Ishikawa (cell line): ENCODE measurements around the gene CCDC106.

ENCODE experiments used
- CEBPB ChIP-seq: IDR thresholded peaks from 2 replicates; pipeline ENCODE4 v1.6.1; 2012
- CREB1 ChIP-seq: IDR thresholded peaks from 2 replicates; pipeline ENCODE4 v1.6.1; 2012; ENCODE audit warnings: low read depth
- EGR1 ChIP-seq: IDR thresholded peaks from 2 replicates; pipeline ENCODE4 v1.6.1; 2012
- EP300 ChIP-seq: IDR thresholded peaks from 2 replicates; pipeline ENCODE4 v1.6.1; 2012; ENCODE audit warnings: borderline replicate concordance
- FOXM1 ChIP-seq: IDR thresholded peaks from 2 replicates; pipeline ENCODE4 v1.6.1; 2012; ENCODE audit warnings: low read depth, borderline replicate concordance
- NFIC ChIP-seq: IDR thresholded peaks from 2 replicates; pipeline ENCODE4 v1.6.1; 2012
- RAD21 ChIP-seq: IDR thresholded peaks from 2 replicates; pipeline ENCODE4 v1.6.1; 2012; ENCODE audit warnings: low read depth
- TAF1 ChIP-seq: IDR thresholded peaks from 2 replicates; pipeline ENCODE4 v1.6.1; 2012; ENCODE audit warnings: low read depth, mild to moderate bottlenecking
- TCF12 ChIP-seq: IDR thresholded peaks from 2 replicates; pipeline ENCODE4 v1.6.1; 2012; ENCODE audit warnings: low read depth
- TEAD4 ChIP-seq: IDR thresholded peaks from 2 replicates; pipeline ENCODE4 v1.6.1; 2012
- YY1 ChIP-seq: IDR thresholded peaks from 2 replicates; pipeline ENCODE4 v1.6.1; 2012; ENCODE audit warnings: low read depth
- ZBTB7A ChIP-seq: IDR thresholded peaks from 2 replicates; pipeline ENCODE4 v1.6.1; 2012; ENCODE audit warnings: low read depth
- TF ChIP-seq, protein P1 (sequence below): IDR thresholded peaks from 2 replicates; pipeline ENCODE4 v1.6.1; 2012
- TF ChIP-seq, protein P2 (sequence below): IDR thresholded peaks from 2 replicates; pipeline ENCODE4 v1.6.1; 2012; ENCODE audit warnings: low read depth, mild to moderate bottlenecking
- TF ChIP-seq, protein P3 (sequence below): IDR thresholded peaks from 2 replicates; pipeline ENCODE4 v1.6.1; 2012

CCDC106 gene

DNA sequence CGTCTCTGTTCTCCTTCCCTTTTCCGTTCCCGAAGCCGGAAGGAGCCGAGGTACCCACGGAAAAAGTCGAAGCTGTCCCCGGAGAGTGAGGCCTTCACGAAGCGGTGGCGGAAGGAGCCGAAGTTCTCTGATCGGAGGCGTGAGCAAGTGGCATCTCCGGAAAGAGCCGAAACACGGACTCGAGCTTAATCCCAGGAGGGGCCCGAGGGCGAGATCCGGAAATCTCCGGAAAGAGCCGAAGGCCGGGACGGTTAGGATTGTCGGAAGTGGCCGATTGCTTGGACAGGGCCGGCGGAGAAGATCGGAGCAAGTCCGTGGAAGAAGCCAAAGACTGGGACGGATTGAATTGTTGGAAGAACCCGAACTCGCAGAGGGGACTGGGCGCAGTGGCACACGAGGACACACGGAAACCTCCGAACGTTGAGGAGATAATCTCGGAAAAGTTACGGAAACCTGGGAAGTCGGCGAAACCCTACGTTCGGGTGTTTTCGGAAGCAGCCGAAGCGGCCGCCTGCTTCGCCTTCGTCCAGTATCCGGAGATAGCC, 6.4 kb downstream of the CCDC106 start:
- TF ChIP-seq YY1 (no peak), TAF1 (0 out of 2 replicates have a peak, but pooled peaks have one; percentile 40)

DNA sequence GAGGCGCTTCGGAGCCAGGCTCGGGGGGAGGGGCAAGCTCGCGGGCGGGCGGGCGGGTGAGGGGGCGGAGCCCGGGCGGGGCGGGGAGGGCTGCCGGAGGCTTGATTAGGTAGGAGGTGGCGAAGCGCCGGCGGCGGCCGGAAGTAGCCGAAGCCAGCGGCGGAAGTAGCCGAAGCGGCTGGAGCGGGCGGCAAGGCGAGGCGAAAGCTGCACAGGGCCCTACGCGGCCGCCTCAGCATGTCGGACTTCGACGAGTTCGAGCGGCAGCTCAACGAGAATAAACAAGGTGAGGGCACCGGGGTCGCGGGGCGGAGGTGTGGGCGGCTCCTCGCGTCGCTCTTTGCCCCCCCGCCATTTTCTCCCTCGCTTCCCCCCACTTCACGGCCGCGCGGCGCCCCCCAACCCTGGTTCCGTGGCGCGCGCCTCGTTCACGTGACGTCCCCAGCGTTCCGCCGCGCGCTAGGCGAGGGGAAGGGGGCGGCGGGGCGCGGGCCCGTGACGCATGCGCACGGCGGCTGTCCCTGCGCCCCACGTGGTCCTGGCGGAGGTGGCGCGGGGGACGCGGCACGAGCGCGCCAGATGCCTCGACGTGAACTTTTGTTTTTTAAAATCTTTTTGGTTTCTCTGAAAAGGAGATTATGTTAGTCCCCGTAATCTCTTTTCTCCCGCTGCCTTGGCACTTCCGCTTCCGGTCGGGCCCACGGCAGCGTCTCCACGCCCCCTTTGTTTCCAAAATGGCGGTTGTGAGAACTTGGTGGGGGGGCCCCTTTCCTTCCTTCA, 7.0 kb downstream of the CCDC106 start, which contains the start of gene U2AF2:
Gene U2AF2, plus strand, starts transcription at position 168 of the 780 bp plus-strand sequence. Its CDS starts 70 bp downstream, at position 238.
- no peak for TF ChIP-seq RAD21
- TF ChIP-seq, protein P1, sequence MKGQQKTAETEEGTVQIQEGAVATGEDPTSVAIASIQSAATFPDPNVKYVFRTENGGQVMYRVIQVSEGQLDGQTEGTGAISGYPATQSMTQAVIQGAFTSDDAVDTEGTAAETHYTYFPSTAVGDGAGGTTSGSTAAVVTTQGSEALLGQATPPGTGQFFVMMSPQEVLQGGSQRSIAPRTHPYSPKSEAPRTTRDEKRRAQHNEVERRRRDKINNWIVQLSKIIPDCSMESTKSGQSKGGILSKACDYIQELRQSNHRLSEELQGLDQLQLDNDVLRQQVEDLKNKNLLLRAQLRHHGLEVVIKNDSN: peak; percentile 94
- TF ChIP-seq TAF1: peak; percentile 53
- no peak; the same call in 1 of the 2 replicates for TF ChIP-seq TEAD4
- TF ChIP-seq, protein P2, sequence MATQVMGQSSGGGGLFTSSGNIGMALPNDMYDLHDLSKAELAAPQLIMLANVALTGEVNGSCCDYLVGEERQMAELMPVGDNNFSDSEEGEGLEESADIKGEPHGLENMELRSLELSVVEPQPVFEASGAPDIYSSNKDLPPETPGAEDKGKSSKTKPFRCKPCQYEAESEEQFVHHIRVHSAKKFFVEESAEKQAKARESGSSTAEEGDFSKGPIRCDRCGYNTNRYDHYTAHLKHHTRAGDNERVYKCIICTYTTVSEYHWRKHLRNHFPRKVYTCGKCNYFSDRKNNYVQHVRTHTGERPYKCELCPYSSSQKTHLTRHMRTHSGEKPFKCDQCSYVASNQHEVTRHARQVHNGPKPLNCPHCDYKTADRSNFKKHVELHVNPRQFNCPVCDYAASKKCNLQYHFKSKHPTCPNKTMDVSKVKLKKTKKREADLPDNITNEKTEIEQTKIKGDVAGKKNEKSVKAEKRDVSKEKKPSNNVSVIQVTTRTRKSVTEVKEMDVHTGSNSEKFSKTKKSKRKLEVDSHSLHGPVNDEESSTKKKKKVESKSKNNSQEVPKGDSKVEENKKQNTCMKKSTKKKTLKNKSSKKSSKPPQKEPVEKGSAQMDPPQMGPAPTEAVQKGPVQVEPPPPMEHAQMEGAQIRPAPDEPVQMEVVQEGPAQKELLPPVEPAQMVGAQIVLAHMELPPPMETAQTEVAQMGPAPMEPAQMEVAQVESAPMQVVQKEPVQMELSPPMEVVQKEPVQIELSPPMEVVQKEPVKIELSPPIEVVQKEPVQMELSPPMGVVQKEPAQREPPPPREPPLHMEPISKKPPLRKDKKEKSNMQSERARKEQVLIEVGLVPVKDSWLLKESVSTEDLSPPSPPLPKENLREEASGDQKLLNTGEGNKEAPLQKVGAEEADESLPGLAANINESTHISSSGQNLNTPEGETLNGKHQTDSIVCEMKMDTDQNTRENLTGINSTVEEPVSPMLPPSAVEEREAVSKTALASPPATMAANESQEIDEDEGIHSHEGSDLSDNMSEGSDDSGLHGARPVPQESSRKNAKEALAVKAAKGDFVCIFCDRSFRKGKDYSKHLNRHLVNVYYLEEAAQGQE: no peak
- TF ChIP-seq CEBPB: no peak
- no peak for TF ChIP-seq FOXM1
- TF ChIP-seq CREB1: peak; percentile 32; the same call in 1 of the 2 replicates
- no peak for TF ChIP-seq EP300
- peak; percentile 91 for TF ChIP-seq YY1
- no peak for TF ChIP-seq TCF12
- no peak for TF ChIP-seq NFIC
- no peak for TF ChIP-seq ZBTB7A
- TF ChIP-seq, protein P3, sequence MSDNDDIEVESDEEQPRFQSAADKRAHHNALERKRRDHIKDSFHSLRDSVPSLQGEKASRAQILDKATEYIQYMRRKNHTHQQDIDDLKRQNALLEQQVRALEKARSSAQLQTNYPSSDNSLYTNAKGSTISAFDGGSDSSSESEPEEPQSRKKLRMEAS: peak; percentile 95
- peak; percentile 22; the same call in 1 of the 2 replicates for TF ChIP-seq EGR1

DNA sequence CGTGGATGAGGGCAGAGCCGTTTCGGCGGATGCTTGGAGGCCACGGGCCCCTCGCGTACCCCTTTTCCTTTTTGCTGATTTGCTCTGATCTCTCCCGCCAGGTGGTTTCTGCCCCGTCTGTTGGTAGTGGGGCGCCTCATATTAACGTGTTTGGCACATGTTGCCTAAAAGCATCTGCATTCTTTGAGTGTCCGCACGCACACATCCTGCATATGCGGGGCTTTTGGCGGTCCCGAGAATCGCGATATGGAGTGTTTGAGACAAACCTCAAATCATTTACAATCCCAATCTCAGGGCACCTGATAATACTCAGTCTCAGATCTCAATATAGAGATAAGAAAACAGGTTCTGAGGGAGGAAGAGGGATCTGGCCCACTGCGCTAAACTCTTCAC, 7.6 kb downstream of the CCDC106 start:
- TF ChIP-seq EGR1 (no peak), CREB1 (no peak), YY1 (no peak), TCF12 (no peak)
- TF ChIP-seq, protein P1: no peak
- TF ChIP-seq, protein P3: no peak; the same call in 1 of the 2 replicates

DNA sequence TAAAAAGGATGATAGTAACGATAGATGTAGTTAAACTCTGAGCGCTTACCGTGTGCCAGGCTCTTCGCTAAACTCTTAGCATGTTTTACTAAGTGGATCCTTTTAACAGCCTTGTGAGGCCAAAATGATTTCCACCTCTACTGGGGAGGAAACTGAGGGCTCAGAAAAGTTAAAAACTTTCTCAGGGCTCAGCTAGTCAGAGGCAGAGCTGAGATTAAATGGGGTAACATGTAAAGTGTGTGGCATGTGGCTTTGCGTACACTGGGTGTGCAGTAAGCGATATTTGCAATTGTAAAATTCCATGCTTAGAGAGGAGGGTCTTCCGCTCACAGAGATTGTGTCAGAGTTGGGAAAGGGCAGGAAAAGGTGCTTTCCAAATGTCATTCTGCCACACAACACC, 8.5 kb downstream of the CCDC106 start:
- TF ChIP-seq RAD21 (no peak), TAF1 (no peak), EGR1 (no peak), TCF12 (no peak), TEAD4 (no peak), EP300 (no peak), CREB1 (no peak)
- TF ChIP-seq, protein P1: no peak
- TF ChIP-seq, protein P3: no peak

DNA sequence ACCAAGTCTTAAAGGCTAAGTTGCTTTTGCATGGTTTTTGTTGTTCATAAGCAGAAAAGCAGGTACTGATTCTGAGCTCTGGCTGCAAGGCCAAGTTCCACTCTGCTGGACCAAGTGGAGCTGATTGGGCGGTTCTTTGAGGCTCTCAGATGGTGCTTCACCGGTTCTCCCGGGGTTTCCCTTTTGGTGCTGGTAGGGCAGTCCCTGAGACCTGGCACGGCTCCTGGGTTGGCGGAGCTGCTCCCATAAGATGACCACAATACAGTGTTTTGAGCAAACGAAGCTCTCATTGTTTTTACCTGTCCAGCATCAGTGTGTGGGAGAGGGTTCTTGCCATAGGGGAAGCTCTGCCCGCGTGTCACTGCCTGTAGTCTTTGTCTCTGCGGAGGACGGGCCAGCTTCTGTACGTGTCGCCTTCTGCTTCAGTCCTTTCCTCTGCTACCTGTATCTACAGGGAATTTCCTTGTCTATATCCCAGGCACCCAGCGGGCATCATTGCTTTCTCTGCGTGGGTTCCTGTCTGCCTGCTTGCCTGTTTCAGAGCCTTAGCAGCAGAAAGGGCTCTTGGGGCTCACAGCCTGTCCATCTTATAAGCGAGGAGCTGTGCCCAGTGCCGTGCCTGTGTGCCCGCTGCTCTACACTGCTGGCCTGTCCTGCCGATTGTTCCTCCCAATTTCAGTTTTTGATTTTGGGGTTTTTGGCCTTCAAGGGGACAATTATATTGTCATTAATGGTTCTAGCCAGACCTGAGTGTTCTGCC, 9.2 kb downstream of the CCDC106 start:
- TF ChIP-seq EP300: no peak
- TF ChIP-seq EGR1: no peak
- TF ChIP-seq NFIC: no peak
- TF ChIP-seq, protein P2: no peak
- no peak for TF ChIP-seq RAD21
- TF ChIP-seq, protein P3: no peak
- TF ChIP-seq TAF1: no peak
- TF ChIP-seq ZBTB7A: no peak
- TF ChIP-seq FOXM1: no peak
- no peak for TF ChIP-seq TEAD4
